Measurements from ENCODE around the gene EXOC4. TPM values are rescaled to one million over a fixed set of nuclear protein-coding genes. Genes with fewer than 3 reads are reported as not detected.

Gene EXOC4
- total and polyA plus RNA-seq, 2 of the 8 experiments (the other 6 are each of a cell fraction or from before 2014, with no cell fraction given): 27.0 to 67.3 TPM

DNA sequence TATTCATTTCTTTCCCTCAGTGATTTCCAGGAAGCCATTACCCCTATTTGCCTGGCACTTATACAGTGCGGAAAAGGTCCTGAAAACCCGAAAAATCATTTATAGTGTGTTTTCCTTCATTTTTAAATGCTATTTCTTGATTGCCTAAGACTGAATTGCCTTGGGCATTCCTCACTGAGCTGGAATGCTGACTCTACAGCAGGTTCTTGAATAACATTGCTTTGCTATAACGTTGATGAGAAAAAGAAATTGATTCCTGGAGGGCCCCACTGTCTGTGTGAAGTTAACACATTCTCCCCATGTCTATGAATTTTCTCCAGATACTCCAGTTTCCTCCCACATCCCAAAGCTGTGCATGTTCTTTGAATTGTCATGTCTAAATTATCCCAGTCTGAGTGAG lies 308.5 kb downstream of the EXOC4 start:
- DNase-seq (ENCODE audit: low read depth in 1 of 2, low spot score in 2 of 2) (no peak), FAIRE-seq (no peak)
- Histone ChIP-seq H3K23ac (ENCODE audit: insufficient read length) (no peak overlapping the region), H2BK5ac (ENCODE audit: low read depth, low read length) (no peak overlapping the region), H2AK5ac (ENCODE audit: low read depth, low read length) (no peak overlapping the region), H4K8ac (ENCODE audit: extremely low read depth, insufficient read depth, low read length) (no peak overlapping the region), H3K18ac (ENCODE audit: extremely low read depth, low read length) (no peak overlapping the region), H3K23me2 (ENCODE audit: low read depth, low read length) (no peaks in the 10 kb centered on the region), H2BK20ac (ENCODE audit: low read length) (no peak overlapping the region), H2BK120ac (replicated peaks; ENCODE audit: low read depth, low read length) (no peak overlapping the region), H2BK15ac (ENCODE audit: low read length) (no peak overlapping the region), H3K4me1 (replicated peaks in 1 of 4; ENCODE audit: control insufficient read depth in 3 of 4, insufficient read depth in 4 of 4, low read length in 3 of 4) (peaks cover 0 to 3% (median 0%) of the 10 kb centered on the region in 4 experiments; a peak in 3 of 7 replicates), H2AFZ (ENCODE audit: low read length) (no peak overlapping the region), H3K27ac (ENCODE audit: low read depth, low read length) (no peak overlapping the region), H3K56ac (replicated peaks; ENCODE audit: insufficient read length, low read depth, low read length) (no peak overlapping the region), H3K79me1 (ENCODE audit: low read depth, low read length) (no peaks in the 10 kb centered on the region), H3K36me3 (ENCODE audit: control insufficient read depth in 2 of 4, insufficient read depth in 4 of 4, low read length in 3 of 4) (no peaks in the 10 kb centered on the region), H3K9ac (replicated peaks in 1 of 4; ENCODE audit: extremely low read depth in 1 of 4, low read depth in 3 of 4, low read length in 3 of 4) (no peak overlapping the region), H4K91ac (replicated peaks; ENCODE audit: insufficient read length, low read length) (no peak overlapping the region), H3K79me2 (ENCODE audit: control insufficient read depth in 1 of 2, insufficient read depth in 2 of 2, low read length in 2 of 2) (no peaks in the 10 kb centered on the region), H3K14ac (ENCODE audit: insufficient read length) (no peak overlapping the region), H3K4me2 (ENCODE audit: insufficient read depth in 1 of 2, low read depth in 2 of 2, low read length in 2 of 2) (no peak overlapping the region), H3K9me3 (ENCODE audit: insufficient read depth in 2 of 2, low read depth in 1 of 2, low read length in 1 of 2) (no peaks in the 10 kb centered on the region), H3K27me3 (replicated peaks in 1 of 4; ENCODE audit: control insufficient read depth in 3 of 4, extremely low read depth in 1 of 4, insufficient read depth in 3 of 4, low read length in 3 of 4) (no peaks in the 10 kb centered on the region), H3K4ac (replicated peaks; ENCODE audit: insufficient read length, low read depth, low read length) (no peak overlapping the region), H4K5ac (ENCODE audit: insufficient read length, low read depth, low read length) (no peak overlapping the region), H4K20me1 (replicated peaks in 1 of 2; ENCODE audit: control insufficient read depth in 1 of 2, insufficient read depth in 2 of 2, low read length in 2 of 2) (no peaks in the 10 kb centered on the region), H2BK12ac (ENCODE audit: low read depth, low read length) (no peak overlapping the region), H3K4me3 (ENCODE audit: extremely low read depth in 1 of 4, insufficient read depth in 2 of 4, low read depth in 3 of 4, low read length in 4 of 4) (no peak overlapping the region)
- WGBS, 2 experiments (ENCODE audit: extremely low coverage in 1 of 2, insufficient coverage in 1 of 2, insufficient read length in 1 of 2, insufficient replicate concordance in 2 of 2, low coverage in 1 of 2, low lambda C conversion rate in 2 of 2, missing lambda C conversion rate in 1 of 2): 95% methylated on average over 3 of the region's 3 CpGs; no CpG with 5 or more reads in 1 of the 2 experiments
- POLR2A ChIA-PET (ENCODE audit: partially characterized antibody): no interaction called here
- CTCF ChIA-PET (ENCODE audit: partially characterized antibody): no interaction called here
- TF ChIP-seq SRF (IDR thresholded peaks at IDR 0.05; ENCODE audit: low read depth, low read length) (no peak), NRF1 (IDR thresholded peaks at IDR 0.05; ENCODE audit: low read depth, low read length) (no peak), RFX5 (IDR thresholded peaks at IDR 0.05; ENCODE audit: borderline replicate concordance, low read depth, low read length) (no peak), TBP (IDR thresholded peaks at IDR 0.05; ENCODE audit: low read depth, low read length) (no peak), BRCA1 (IDR thresholded peaks at IDR 0.05; ENCODE audit: low read depth, low read length) (no peak), PHF8 (conservative IDR thresholded peaks at IDR 0.05; ENCODE audit: low read depth, low read length) (no peak), JUND (IDR thresholded peaks at IDR 0.05; ENCODE audit: low read length) (no peak), KDM5A (IDR thresholded peaks at IDR 0.05; ENCODE audit: low read length) (no peak), SP4 (IDR thresholded peaks at IDR 0.05; ENCODE audit: low read length) (no peak), JUN (IDR thresholded peaks at IDR 0.05; ENCODE audit: low read depth, low read length) (no peak), SUZ12 (IDR thresholded peaks at IDR 0.05; ENCODE audit: low read length) (no peak), CTBP2 (IDR thresholded peaks at IDR 0.05; ENCODE audit: borderline replicate concordance, insufficient read depth, insufficient read length, low read length) (no peak), EP300 (IDR thresholded peaks at IDR 0.05; ENCODE audit: borderline replicate concordance in 1 of 2, low read depth in 2 of 2, low read length in 2 of 2) (no peak), SIX5 (IDR thresholded peaks at IDR 0.05; ENCODE audit: low read depth, low read length) (no peak), CBX8 (IDR thresholded peaks at IDR 0.05; ENCODE audit: borderline replicate concordance, low read depth, low read length) (no peak), HDAC6 (IDR thresholded peaks at IDR 0.05; ENCODE audit: low read depth, low read length) (no peak)
